Karpas-422 (cell line): ENCODE measurements around the gene KCNK2. TPM values are rescaled to one million over a fixed set of nuclear protein-coding genes. Genes with fewer than 3 reads are reported as not detected.
A peak's percentile ranks its signal among the peaks of the same experiment; 100 is the strongest.
"Not testable (repeated sequence)": the region's sequence is repeated elsewhere in the genome, so short reads cannot be mapped to it uniquely, and the experiment has no call there.

Experiments
- DNase-seq: peaks from one replicate; pipeline ENCODE4 v3.0.0-alpha.2; 2015
- H2AFZ ChIP-seq: fragments of 200-600 bp; sonication (generic); 2 replicates; pipeline ENCODE4 v1.6.1; 2014; ENCODE audit warnings: antibody characterized with exemption, low read length, mixed read lengths
- H3K27ac ChIP-seq: fragments of 200-600 bp; sonication (generic); 2 replicates; pipeline ENCODE4 v1.5.1; 2014; ENCODE audit warnings: mild to moderate bottlenecking, low read length, moderate library complexity
- H3K27me3 ChIP-seq: fragments of 200-600 bp; sonication (generic); 2 replicates; pipeline ENCODE4 v1.6.1; 2014; ENCODE audit warnings: low read length, mixed read lengths
- H3K36me3 ChIP-seq: fragments of 200-600 bp; sonication (generic); 2 replicates; pipeline ENCODE4 v1.6.1; 2014; ENCODE audit warnings: low read length, mixed read lengths; ENCODE audit not compliant: insufficient read depth
- H3K4me1 ChIP-seq: fragments of 200-600 bp; sonication (generic); 2 replicates; pipeline ENCODE4 v1.6.1; 2014; ENCODE audit warnings: mild to moderate bottlenecking, low read length, mixed read lengths
- H3K4me2 ChIP-seq: fragments of 200-600 bp; sonication (generic); 2 replicates; pipeline ENCODE4 v1.6.1; 2014; ENCODE audit warnings: low read length, low read depth, mild to moderate bottlenecking; ENCODE audit not compliant: poor library complexity, severe bottlenecking
- H3K4me3 ChIP-seq: fragments of 200-600 bp; sonication (generic); 2 replicates; pipeline ENCODE4 v1.5.1; 2014; ENCODE audit warnings: mild to moderate bottlenecking, antibody characterized with exemption, low read length, mixed read lengths
- H3K79me2 ChIP-seq: fragments of 200-600 bp; sonication (generic); 2 replicates; pipeline ENCODE4 v1.6.1; 2014; ENCODE audit warnings: mild to moderate bottlenecking, low read length, mixed read lengths
- H3K9ac ChIP-seq: fragments of 200-600 bp; sonication (generic); 2 replicates; pipeline ENCODE4 v1.6.0; 2014; ENCODE audit warnings: low read length
- H3K9me2 ChIP-seq: fragments of 200-600 bp; sonication (generic), shearing (Covaris generic); replicated peaks from 2 replicates; pipeline ENCODE4 v1.6.0; 2014; ENCODE audit warnings: mild to moderate bottlenecking, low read length, moderate library complexity; ENCODE audit not compliant: insufficient read depth
- H3K9me3 ChIP-seq: fragments of 300-700, 200-600 bp; sonication (generic); 2 replicates; pipeline ENCODE4 v1.6.1; 2014; ENCODE audit warnings: low read length, mixed read lengths
- H4K20me1 ChIP-seq: fragments of 200-600 bp; sonication (generic); 2 replicates; pipeline ENCODE4 v1.6.1; 2014; ENCODE audit warnings: mild to moderate bottlenecking, antibody characterized with exemption, low read length, low read depth; ENCODE audit not compliant: insufficient read depth
- total RNA-seq: library from RNA; depleted of rRNA; stranded (reverse); fragments of >200 nt; shearing (Covaris generic); gene quantifications from 2 replicates; pipeline ENCODE4 v1.2.3, GENCODE V29; 2014; ENCODE audit warnings: low replicate concordance

KCNK2 gene
- total RNA-seq, 1 experiment from 2014 or later = not detected

GRCh38 chr1:215146240-215146975, 63.9 kb downstream of the KCNK2 start:
- Histone ChIP-seq H3K36me3 (no peaks in the 10 kb centered on the region), H3K4me1 (no peaks in the 10 kb centered on the region), H2AFZ (peak overlapping the region; percentile 38; the same call in 1 of the 2 replicates), H3K9me3 (no peaks in the 10 kb centered on the region), H3K9ac (no peak overlapping the region), H3K79me2 (no peaks in the 10 kb centered on the region), H3K27ac (no peak overlapping the region), H3K4me3 (no peak overlapping the region), H3K4me2 (no peak overlapping the region), H3K9me2 (no peaks in the 10 kb centered on the region), H4K20me1 (no peaks in the 10 kb centered on the region), H3K27me3 (no peaks in the 10 kb centered on the region)
- peak; percentile 53 for DNase-seq

DNA sequence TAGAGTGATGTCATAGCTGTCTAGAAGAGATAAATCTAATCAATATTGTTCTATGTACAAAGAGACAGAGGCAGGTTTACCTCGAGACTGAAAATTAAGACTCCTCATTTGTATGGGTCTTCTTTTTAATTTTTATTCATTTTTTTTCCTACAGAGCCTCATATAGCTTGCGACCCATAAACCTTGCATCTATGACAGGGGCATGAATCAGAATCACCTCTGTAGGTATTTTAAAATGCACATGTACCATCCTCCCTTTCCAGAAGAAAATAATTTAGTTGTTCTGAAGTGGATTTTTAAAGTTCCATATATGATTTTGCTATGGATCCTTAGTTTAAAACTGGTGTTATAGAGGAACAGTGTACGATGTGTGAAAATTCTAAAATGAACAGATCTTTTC, 64.5 kb downstream of the KCNK2 start:
- Histone ChIP-seq H3K27me3 (no peaks in the 10 kb centered on the region), H3K9me3 (no peaks in the 10 kb centered on the region), H3K27ac (no peak overlapping the region)

DNA sequence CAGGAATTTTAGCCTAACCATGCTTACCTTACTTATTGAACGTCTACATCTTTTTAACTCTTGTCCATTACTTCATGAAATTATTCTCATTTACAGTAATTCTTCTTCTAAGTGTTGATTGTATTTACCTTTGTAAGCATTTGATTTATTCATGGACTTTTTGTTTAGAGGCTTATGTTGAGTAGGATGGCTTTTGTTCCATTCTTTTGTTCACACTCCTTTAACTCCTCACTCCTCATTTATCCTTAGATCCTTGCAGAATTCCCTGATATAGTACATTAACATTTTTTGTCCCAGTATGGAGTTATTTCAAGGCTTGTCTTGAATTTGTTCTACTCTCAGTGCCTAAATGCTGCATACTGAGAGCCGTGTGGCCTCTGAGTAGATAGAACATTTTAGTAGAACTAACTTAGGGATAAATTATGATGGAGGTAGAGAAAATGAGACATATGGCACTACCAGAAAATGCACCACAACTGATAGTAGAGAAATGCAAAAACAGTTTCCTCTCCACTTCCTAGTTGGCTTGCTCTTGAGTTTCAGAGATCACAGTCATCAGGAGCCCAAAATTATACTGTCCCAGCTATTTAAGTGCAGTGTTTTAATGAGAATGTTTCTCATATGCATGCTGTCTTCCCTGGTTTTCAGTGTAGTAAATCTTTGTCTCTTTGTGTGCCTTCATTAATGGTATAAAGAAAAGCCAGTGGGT, 69.5 kb downstream of the KCNK2 start:
- H3K27ac ChIP-seq = no peak overlapping the region
- H3K79me2 ChIP-seq = no peaks in the 10 kb centered on the region
- no peak overlapping the region for H3K9ac ChIP-seq
- no peaks in the 10 kb centered on the region for H3K9me3 ChIP-seq
- no peak overlapping the region for H3K4me3 ChIP-seq
- no peak for DNase-seq
- no peaks in the 10 kb centered on the region for H3K27me3 ChIP-seq
- H3K4me2 ChIP-seq = no peak overlapping the region
- no peak overlapping the region for H2AFZ ChIP-seq
- no peaks in the 10 kb centered on the region for H3K36me3 ChIP-seq
- H4K20me1 ChIP-seq = no peaks in the 10 kb centered on the region
- H3K4me1 ChIP-seq = no peaks in the 10 kb centered on the region
- H3K9me2 ChIP-seq = no peaks in the 10 kb centered on the region

More for the DNA sequence above, 64.5 kb downstream of the KCNK2 start:
- Histone ChIP-seq H3K36me3 (no peaks in the 10 kb centered on the region), H3K79me2 (no peaks in the 10 kb centered on the region), H3K9ac (no peak overlapping the region), H3K4me2 (no peak overlapping the region), H2AFZ (no peak overlapping the region), H3K4me3 (no peak overlapping the region), H3K4me1 (no peaks in the 10 kb centered on the region), H3K9me2 (no peaks in the 10 kb centered on the region), H4K20me1 (no peaks in the 10 kb centered on the region)
- no peak for DNase-seq

- H3K9me3 ChIP-seq = no peaks in the 10 kb centered on the region
- H2AFZ ChIP-seq = no peak overlapping the region
- no peaks in the 10 kb centered on the region for H3K79me2 ChIP-seq
- H3K9ac ChIP-seq = no peak overlapping the region
- H3K27me3 ChIP-seq = no peaks in the 10 kb centered on the region
- H3K36me3 ChIP-seq = no peaks in the 10 kb centered on the region
- no peak overlapping the region for H3K4me2 ChIP-seq
- no peaks in the 10 kb centered on the region for H4K20me1 ChIP-seq
- H3K4me1 ChIP-seq = no peaks in the 10 kb centered on the region
- no peaks in the 10 kb centered on the region for H3K9me2 ChIP-seq
- no peak overlapping the region for H3K27ac ChIP-seq
- DNase-seq = no peak
- no peak overlapping the region for H3K4me3 ChIP-seq
Measured at GRCh38 chr1:215156232-215156631, 73.7 kb downstream of the KCNK2 start.

- no peaks in the 10 kb centered on the region for H3K4me1 ChIP-seq
- no peak overlapping the region for H2AFZ ChIP-seq
- H3K36me3 ChIP-seq = no peaks in the 10 kb centered on the region
- no peaks in the 10 kb centered on the region for H4K20me1 ChIP-seq
- H3K9me3 ChIP-seq = no peaks in the 10 kb centered on the region
- H3K27me3 ChIP-seq = no peaks in the 10 kb centered on the region
- no peaks in the 10 kb centered on the region for H3K79me2 ChIP-seq
- no peaks in the 10 kb centered on the region for H3K9me2 ChIP-seq
- DNase-seq = no peak
- H3K27ac ChIP-seq = no peak overlapping the region
- no peak overlapping the region for H3K4me2 ChIP-seq
- H3K4me3 ChIP-seq = no peak overlapping the region
- H3K9ac ChIP-seq = no peak overlapping the region
Measured at GRCh38 chr1:215160351-215160750, 77.8 kb downstream of the KCNK2 start.

DNA sequence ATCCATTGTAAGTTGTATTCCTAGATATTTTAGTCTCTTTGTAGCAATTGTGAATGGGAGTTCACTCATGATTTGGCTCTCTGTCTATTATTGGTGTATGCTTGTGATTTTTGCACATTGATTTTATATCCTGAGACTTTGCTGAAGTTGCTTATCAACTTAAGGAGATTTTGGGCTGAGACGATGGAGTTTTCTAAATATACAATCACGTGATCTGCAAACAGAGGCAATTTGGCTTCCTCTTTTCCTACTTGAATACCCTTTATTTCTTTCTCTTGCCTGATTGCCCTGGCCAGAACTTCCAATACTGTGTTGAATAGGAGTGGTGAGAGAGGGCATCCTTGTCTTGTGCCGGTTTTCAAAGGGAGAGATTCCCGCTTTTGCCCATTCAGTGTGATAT, 80.6 kb downstream of the KCNK2 start:
- not testable (repeated sequence) for H3K9me3 ChIP-seq, H3K4me3 ChIP-seq, H3K36me3 ChIP-seq, DNase-seq, H3K79me2 ChIP-seq, H3K4me1 ChIP-seq, H3K9ac ChIP-seq, H3K27me3 ChIP-seq, H2AFZ ChIP-seq, H4K20me1 ChIP-seq, H3K27ac ChIP-seq, H3K9me2 ChIP-seq, H3K4me2 ChIP-seq

DNA sequence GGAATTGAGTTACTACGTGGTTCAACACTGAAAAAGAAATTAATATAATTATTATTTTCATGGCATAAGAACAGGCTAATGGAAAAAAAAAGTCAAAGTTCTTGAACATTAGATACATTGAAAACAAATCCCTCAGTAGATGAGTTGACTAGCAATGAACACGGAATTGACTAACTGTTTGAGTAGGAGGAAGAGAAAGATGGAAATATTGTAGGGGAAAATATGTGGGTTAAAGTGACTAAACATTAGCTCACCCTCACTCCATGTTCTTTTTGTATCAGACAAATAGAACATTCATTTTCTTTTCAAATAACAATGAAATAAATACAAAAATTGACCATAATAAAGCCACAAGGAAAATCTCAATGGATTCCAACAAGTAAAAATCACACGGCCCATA, 84.3 kb downstream of the KCNK2 start:
- no peaks in the 10 kb centered on the region for H3K9me2 ChIP-seq
- H3K36me3 ChIP-seq = no peaks in the 10 kb centered on the region
- no peaks in the 10 kb centered on the region for H3K79me2 ChIP-seq
- H3K9me3 ChIP-seq = no peaks in the 10 kb centered on the region
- H3K27ac ChIP-seq = no peak overlapping the region
- H3K9ac ChIP-seq = no peak overlapping the region
- no peaks in the 10 kb centered on the region for H3K4me1 ChIP-seq
- no peak for DNase-seq
- no peak overlapping the region for H2AFZ ChIP-seq
- H3K27me3 ChIP-seq = no peaks in the 10 kb centered on the region
- no peak overlapping the region for H3K4me3 ChIP-seq
- no peaks in the 10 kb centered on the region for H4K20me1 ChIP-seq
- no peak overlapping the region for H3K4me2 ChIP-seq

DNA sequence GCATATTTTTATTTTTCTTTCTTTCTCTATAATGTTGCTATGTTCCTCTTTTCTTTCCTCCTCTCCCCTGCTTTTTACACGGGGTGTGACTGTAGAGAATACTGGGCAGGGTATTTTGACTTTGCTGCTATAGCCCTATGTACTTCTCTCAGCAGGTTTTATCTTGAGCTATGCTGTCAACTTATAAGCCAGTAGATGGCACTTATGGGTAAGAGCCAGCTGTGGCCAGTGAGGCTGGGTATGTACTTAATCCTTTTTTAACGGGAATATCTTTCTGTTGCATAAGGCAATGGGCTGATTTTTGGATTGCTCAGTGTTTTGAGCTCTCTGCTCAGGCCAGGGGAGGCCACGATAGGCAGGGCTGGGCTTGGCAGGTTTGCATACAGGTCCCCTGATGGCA, 99.0 kb downstream of the KCNK2 start:
- Histone ChIP-seq H3K4me2 (no peak overlapping the region), H2AFZ (no peak overlapping the region), H3K79me2 (no peaks in the 10 kb centered on the region)

More for the DNA sequence above, 99.0 kb downstream of the KCNK2 start:
- H3K9ac ChIP-seq = no peak overlapping the region
- H3K9me2 ChIP-seq = no peaks in the 10 kb centered on the region
- H3K4me1 ChIP-seq = no peaks in the 10 kb centered on the region
- no peaks in the 10 kb centered on the region for H3K9me3 ChIP-seq
- DNase-seq = peak; percentile 53
- H3K4me3 ChIP-seq = no peak overlapping the region
- H3K27me3 ChIP-seq = no peaks in the 10 kb centered on the region
- no peaks in the 10 kb centered on the region for H4K20me1 ChIP-seq
- no peak overlapping the region for H3K27ac ChIP-seq
- no peaks in the 10 kb centered on the region for H3K36me3 ChIP-seq
